Lung (tissue), 12 donors: ENCODE data around the gene DNPEP. TPM values are rescaled to one million over a fixed set of nuclear protein-coding genes. Genes with fewer than 3 reads are reported as not detected.
A peak's percentile ranks its signal among the peaks of the same experiment; 100 is the strongest.

Source experiments
- ATAC-seq: fragments of 200-7000 bp; cut with Tn5 transposase; one replicate; pipeline ENCODE4 v1.9.1; 2020; ENCODE audit warnings: moderate number of reproducible peaks; ENCODE audit not compliant: insufficient read depth, low FRiP score
- DNase-seq, 3 donors: peaks; one replicate each; pipeline ENCODE4 v3.0.0-alpha.2; 2013 to 2017
- H3K27ac ChIP-seq, 2 donors: one replicate each; pipeline ENCODE4 v1.5.1; 2013; ENCODE audit warnings: mild to moderate bottlenecking in 2 of 2, moderate library complexity in 2 of 2, control low read depth in 1 of 2, inconsistent platforms in 1 of 2, low read depth in 1 of 2, low read length in 1 of 2
- H3K27me3 ChIP-seq, 3 donors: one replicate each; pipeline ENCODE4 v1.5.1; 2013; ENCODE audit warnings: low read length in 2 of 3; ENCODE audit not compliant: control insufficient read depth in 3 of 3, insufficient read depth in 3 of 3
- H3K36me3 ChIP-seq, 4 donors: one replicate each; pipeline ENCODE4 v1.5.1; 2013; ENCODE audit warnings: low read length in 4 of 4, mild to moderate bottlenecking in 1 of 4, moderate library complexity in 1 of 4; ENCODE audit not compliant: control insufficient read depth in 4 of 4, insufficient read depth in 4 of 4
- H3K4me1 ChIP-seq, 5 donors: one replicate each; pipeline ENCODE4 v1.5.1; 2013; ENCODE audit warnings: low read length in 5 of 5, mild to moderate bottlenecking in 2 of 5, moderate library complexity in 1 of 5; ENCODE audit not compliant: control insufficient read depth in 5 of 5, insufficient read depth in 5 of 5
- H3K4me3 ChIP-seq: one replicate; pipeline ENCODE4 v1.5.1; 2013; ENCODE audit warnings: mild to moderate bottlenecking, control low read depth, moderate library complexity
- H3K9ac ChIP-seq, 2 donors: one replicate each; pipeline ENCODE4 v1.5.1; 2013; ENCODE audit warnings: low read length in 2 of 2, control low read depth in 1 of 2; ENCODE audit not compliant: insufficient read depth in 1 of 2
- H3K9me3 ChIP-seq, 4 donors: one replicate each; pipeline ENCODE4 v1.5.1; 2013; ENCODE audit warnings: low read length in 3 of 4, mild to moderate bottlenecking in 1 of 4, moderate library complexity in 1 of 4; ENCODE audit not compliant: control insufficient read depth in 4 of 4, insufficient read depth in 3 of 4
- WGBS, 2 donors: extraction: QIAGEN DNeasy Blood & Tissue Kit; methylation state at CpG; one replicate each; pipeline ENCODE4 v1.1.7; 2013; 5-methylcytosine and 5-hydroxymethylcytosine counted together
- polyA plus RNA-seq, 2 donors: library from polyadenylated mRNA; stranded (reverse); fragments of 200-250 nt; gene quantifications; one replicate each; pipeline ENCODE4 v1.2.1, GENCODE V29; 2013
- total RNA-seq, 2 donors: library from RNA; depleted of rRNA in 1 of 2; stranded (reverse); fragments of >200 nt in 1 of 2; gene quantifications; one replicate each; pipeline ENCODE4 v1.2.1, GENCODE V29; 2014 to 2021
- TF ChIP-seq, protein P1 (sequence below): IDR thresholded peaks from 2 replicates; pipeline ENCODE4 v1.5.1; 2012; ENCODE audit warnings: mild to moderate bottlenecking; ENCODE audit errors: control extremely low read depth, extremely low read depth
- donor health status: control.
- donor health status: control.
- donor health status: Bipolar disorder and iron deficiency.
- donor health status: healthy.
- donor health status: DM: yes; HTN: yes; CAD: no.

Gene DNPEP
- total and polyA plus RNA-seq, 4 donors, result 73.7 to 89.7 (median 80.8) TPM

DNA sequence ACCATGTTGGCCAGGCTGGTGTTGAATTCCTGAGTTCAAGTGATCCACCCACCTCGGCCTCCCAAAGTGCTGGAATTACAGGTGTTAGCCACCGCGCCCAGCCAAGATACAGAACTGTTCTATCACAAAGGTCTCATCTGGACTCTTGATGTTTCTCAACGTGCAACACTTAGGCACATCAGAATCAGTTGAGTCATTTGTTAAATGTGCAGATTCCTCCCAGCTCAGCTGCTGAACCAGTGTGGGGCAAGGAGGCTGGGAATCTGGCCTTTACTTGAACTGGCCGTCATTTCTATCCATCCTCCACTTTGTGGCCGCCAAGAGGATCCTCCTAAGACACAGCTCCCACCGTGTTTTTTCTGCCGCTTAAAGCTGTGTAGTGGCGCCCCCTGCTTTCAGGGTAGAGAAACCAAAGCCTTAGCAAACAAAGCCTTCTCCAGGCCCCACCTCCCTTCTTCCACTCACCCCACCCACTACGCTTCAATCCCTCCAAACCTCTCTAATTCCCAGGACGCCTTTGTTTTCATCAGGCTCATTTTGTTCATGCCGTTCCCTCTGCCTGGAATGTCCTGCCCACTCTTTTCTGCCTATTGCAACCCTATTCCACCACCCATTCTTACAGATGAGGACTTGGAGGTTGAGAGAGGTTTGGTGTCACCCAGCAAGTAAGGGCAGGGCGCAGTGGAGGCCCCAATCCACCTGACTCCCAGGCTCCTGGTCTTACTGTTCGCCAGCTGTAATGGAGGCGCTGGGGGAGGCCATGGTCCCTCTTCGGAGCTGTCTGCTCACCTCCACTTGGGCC, 46.2 kb upstream of the DNPEP start:
- Histone ChIP-seq H3K4me3 (no peak overlapping the region), H3K27ac (peak overlapping the region in 1 of 2 donors; percentile 82), H3K27me3 (peaks cover 9 to 16% (median 11%) of the 10 kb centered on the region in 3 donors), H3K9me3 (no peaks in the 10 kb centered on the region), H3K9ac (no peak overlapping the region), H3K4me1 (peaks cover 0 to 29% (median 6%) of the 10 kb centered on the region in 5 donors), H3K36me3 (no peaks in the 10 kb centered on the region)
- 74 to 81% methylated on average over 16 of the region's 16 CpGs for WGBS, 2 donors
- no peak for DNase-seq
- TF ChIP-seq, protein P1, sequence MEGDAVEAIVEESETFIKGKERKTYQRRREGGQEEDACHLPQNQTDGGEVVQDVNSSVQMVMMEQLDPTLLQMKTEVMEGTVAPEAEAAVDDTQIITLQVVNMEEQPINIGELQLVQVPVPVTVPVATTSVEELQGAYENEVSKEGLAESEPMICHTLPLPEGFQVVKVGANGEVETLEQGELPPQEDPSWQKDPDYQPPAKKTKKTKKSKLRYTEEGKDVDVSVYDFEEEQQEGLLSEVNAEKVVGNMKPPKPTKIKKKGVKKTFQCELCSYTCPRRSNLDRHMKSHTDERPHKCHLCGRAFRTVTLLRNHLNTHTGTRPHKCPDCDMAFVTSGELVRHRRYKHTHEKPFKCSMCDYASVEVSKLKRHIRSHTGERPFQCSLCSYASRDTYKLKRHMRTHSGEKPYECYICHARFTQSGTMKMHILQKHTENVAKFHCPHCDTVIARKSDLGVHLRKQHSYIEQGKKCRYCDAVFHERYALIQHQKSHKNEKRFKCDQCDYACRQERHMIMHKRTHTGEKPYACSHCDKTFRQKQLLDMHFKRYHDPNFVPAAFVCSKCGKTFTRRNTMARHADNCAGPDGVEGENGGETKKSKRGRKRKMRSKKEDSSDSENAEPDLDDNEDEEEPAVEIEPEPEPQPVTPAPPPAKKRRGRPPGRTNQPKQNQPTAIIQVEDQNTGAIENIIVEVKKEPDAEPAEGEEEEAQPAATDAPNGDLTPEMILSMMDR, result no peak
- ATAC-seq, result no peak

DNA sequence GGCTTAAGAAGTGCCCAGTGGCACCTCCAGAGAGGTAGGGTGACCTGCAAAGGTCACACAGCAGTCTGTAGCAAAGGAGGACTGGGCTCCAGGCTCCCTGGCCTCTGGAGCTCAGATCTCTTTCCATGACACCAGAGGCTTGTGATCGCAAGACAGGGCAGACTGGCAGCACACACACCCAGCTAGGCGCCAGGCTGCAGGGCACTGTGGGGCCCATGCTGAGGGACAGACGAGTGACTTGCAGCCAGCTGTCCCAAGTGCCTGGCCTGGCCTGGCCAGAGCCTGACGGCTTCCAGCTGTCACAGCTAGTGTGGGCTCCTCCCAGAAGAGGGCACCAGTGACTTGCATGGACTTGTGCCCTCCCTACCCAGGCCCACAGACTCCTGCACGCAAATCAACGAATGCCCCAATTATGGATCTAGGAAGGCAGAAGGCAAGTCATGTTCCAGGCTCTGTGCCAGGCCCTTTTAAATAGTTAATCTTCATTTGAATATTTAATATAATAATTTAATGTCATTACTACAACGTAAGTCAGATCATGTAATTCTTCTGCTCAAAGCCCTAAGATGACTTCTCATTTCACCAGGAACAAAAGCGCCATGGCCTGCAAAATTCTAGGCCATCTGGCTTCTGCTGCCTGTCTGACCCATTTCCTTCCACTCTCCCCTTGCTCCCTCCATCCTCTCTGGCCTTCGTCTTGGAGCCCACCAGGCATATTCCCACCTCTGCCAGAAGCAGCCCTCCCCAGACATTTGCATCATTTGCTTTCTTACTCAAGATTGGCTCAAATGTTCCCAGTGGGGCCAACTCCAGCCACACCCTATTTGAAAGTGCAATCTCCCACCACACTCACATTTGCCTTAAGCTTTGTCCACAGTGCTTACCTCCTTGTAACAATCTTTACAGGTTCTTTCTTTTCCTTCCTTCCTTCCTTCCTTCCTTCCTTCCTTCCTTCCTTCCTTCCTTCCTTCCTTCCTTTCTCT, 43.2 kb upstream of the DNPEP start:
- DNase-seq, result peak; percentile 73 to 82 (median 78)
- Histone ChIP-seq H3K9ac (no peak overlapping the region), H3K4me1 (peaks cover 0 to 19% (median 6%) of the 10 kb centered on the region in 5 donors), H3K9me3 (no peaks in the 10 kb centered on the region), H3K27me3 (peaks cover 3 to 12% (median 7%) of the 10 kb centered on the region in 3 donors), H3K36me3 (no peaks in the 10 kb centered on the region), H3K27ac (peak overlapping the region in 1 of 2 donors; percentile 58), H3K4me3 (no peak overlapping the region)
- no peak for ATAC-seq
- TF ChIP-seq, protein P1, result no peak
- WGBS, 2 donors, result 58 to 60% methylated on average over 9 of the region's 9 CpGs

DNA sequence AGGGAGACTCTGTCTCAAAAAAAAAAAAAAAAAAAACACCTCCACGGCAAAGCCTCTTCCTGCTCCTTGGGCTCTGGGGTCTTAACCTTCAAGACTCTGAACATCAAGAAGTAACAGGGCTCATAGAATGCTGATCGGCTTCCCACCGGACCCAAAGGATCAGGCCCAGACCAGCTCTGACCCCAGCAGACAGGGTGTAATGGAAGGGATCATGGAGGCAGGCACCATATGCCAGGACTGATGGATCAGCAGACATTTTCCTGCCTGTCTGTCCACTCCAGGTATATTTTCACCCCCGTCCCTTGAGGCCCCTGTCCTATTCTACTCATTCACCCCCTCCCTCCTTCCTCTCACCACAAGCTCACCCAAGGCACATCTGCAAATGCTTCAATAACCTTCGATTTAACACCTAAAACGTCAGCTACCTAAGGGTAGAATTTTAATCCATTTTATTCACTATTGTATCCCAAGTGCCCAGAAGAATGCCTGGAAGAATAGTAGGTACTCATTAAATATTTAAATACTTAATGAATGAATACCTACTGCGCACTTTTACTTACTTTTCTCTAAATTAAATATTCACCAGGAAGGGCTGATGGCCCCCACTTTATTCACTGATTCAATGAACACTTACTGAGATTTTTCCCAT, 42.4 kb upstream of the DNPEP start:
- H3K4me1 ChIP-seq, result peaks cover 0 to 15% (median 2%) of the 10 kb centered on the region in 5 donors
- TF ChIP-seq, protein P1, result no peak
- H3K36me3 ChIP-seq, result no peaks in the 10 kb centered on the region
- H3K4me3 ChIP-seq, result no peak overlapping the region
- WGBS, 2 donors, result 88 to 91% methylated on average over 7 of the region's 7 CpGs
- DNase-seq (no peak), ATAC-seq (no peak)
- H3K9ac ChIP-seq, result no peak overlapping the region
- H3K27me3 ChIP-seq, result peaks cover 0 to 5% (median 0%) of the 10 kb centered on the region in 3 donors
- H3K27ac ChIP-seq, result peak overlapping the region in 1 of 2 donors; percentile 58
- H3K9me3 ChIP-seq, result no peaks in the 10 kb centered on the region
